DOHH2 (cell line): ENCODE measurements around the gene CEACAM21.

Source experiments
- H3F3A ChIP-seq: fragments of 200-600 bp; sonication (generic), shearing (Covaris generic); 2 replicates; pipeline ENCODE4 v1.6.0; 2016; ENCODE audit warnings: antibody characterized with exemption, mild to moderate bottlenecking; ENCODE audit not compliant: control insufficient read depth, insufficient read depth
- H3K27ac ChIP-seq: fragments of 200-600 bp; sonication (generic); 2 replicates; pipeline ENCODE4 v1.5.1; 2014; ENCODE audit warnings: low read depth, mild to moderate bottlenecking, low read length, moderate library complexity
- H3K27me3 ChIP-seq: fragments of 200-600 bp; sonication (generic); 2 replicates; pipeline ENCODE4 v1.6.1; 2014; ENCODE audit warnings: mild to moderate bottlenecking, low read length, mixed read lengths; ENCODE audit not compliant: control insufficient read depth
- H3K36me3 ChIP-seq: fragments of 200-600 bp; sonication (generic); 2 replicates; pipeline ENCODE4 v1.6.1; 2014; ENCODE audit warnings: mild to moderate bottlenecking, low read length, moderate library complexity, mixed read lengths; ENCODE audit not compliant: control insufficient read depth
- H3K4me1 ChIP-seq: fragments of 200-600 bp; sonication (generic); 2 replicates; pipeline ENCODE4 v1.6.1; 2014; ENCODE audit warnings: mild to moderate bottlenecking, low read length, mixed read lengths; ENCODE audit not compliant: control insufficient read depth
- H3K4me2 ChIP-seq: fragments of 200-600 bp; sonication (generic); 2 replicates; pipeline ENCODE4 v1.6.0; 2014; ENCODE audit warnings: mild to moderate bottlenecking, low read length, moderate library complexity
- H3K4me3 ChIP-seq: fragments of 200-600 bp; sonication (generic); 2 replicates; pipeline ENCODE4 v1.5.1; 2014; ENCODE audit warnings: mild to moderate bottlenecking, low read length, mixed read lengths
- H3K79me2 ChIP-seq: fragments of 200-600 bp; sonication (generic); 2 replicates; pipeline ENCODE4 v1.6.1; 2014; ENCODE audit warnings: mild to moderate bottlenecking, low read length, mixed read lengths; ENCODE audit not compliant: control insufficient read depth
- H3K9me2 ChIP-seq: fragments of 200-600 bp; sonication (generic); replicated peaks from 2 replicates; pipeline ENCODE4 v1.6.1; 2014; ENCODE audit warnings: mild to moderate bottlenecking, low read length, mixed read lengths; ENCODE audit not compliant: control insufficient read depth
- H3K9me3 ChIP-seq: fragments of 200-600 bp; sonication (generic); 2 replicates; pipeline ENCODE4 v1.6.1; 2014; ENCODE audit warnings: antibody characterized with exemption, low read length, mixed read lengths; ENCODE audit not compliant: control insufficient read depth, insufficient read depth
- H4K20me1 ChIP-seq: fragments of 200-600 bp; sonication (generic); 2 replicates; pipeline ENCODE4 v1.6.0; 2014; ENCODE audit warnings: low read depth, mild to moderate bottlenecking, antibody characterized with exemption, low read length, moderate library complexity; ENCODE audit not compliant: control insufficient read depth, insufficient read depth
- CTCF ChIP-seq: fragments of 200-600 bp; sonication (generic); IDR thresholded peaks from one replicate; pipeline ENCODE4 v1.5.1; 2014; ENCODE audit warnings: antibody characterized with exemption, mild to moderate bottlenecking, low read depth, low read length; ENCODE audit not compliant: poor library complexity, severe bottlenecking
- EZH2phosphoT487 ChIP-seq: fragments of 200-600 bp; sonication (generic); IDR thresholded peaks from 2 replicates; pipeline ENCODE4 v1.6.1; 2017; ENCODE audit warnings: borderline replicate concordance, mild to moderate bottlenecking, antibody characterized with exemption, low read length, moderate library complexity, mixed read lengths

Gene CEACAM21

GRCh38 chr19:41584931-41585330, 9.0 kb downstream of the CEACAM21 start:
- Histone ChIP-seq H3K4me3 (no peak overlapping the region), H3K4me2 (no peak overlapping the region), H3K9me3 (peaks cover 18% of the 10 kb centered on the region), H3F3A (no peaks in the 10 kb centered on the region), H3K79me2 (no peaks in the 10 kb centered on the region), H3K4me1 (no peaks in the 10 kb centered on the region), H3K9me2 (no peaks in the 10 kb centered on the region), H3K27me3 (no peaks in the 10 kb centered on the region), H4K20me1 (no peaks in the 10 kb centered on the region), H3K36me3 (no peaks in the 10 kb centered on the region), H3K27ac (no peak overlapping the region)
- TF ChIP-seq EZH2phosphoT487 (no peak), CTCF (no peak)

GRCh38 chr19:41586064-41586463, 10.1 kb downstream of the CEACAM21 start:
- no peaks in the 10 kb centered on the region for H3K9me2 ChIP-seq
- H3K4me3 ChIP-seq: no peak overlapping the region
- H3K27me3 ChIP-seq: no peaks in the 10 kb centered on the region
- TF ChIP-seq CTCF (no peak), EZH2phosphoT487 (no peak)
- no peaks in the 10 kb centered on the region for H3K36me3 ChIP-seq
- H4K20me1 ChIP-seq: no peaks in the 10 kb centered on the region
- H3K79me2 ChIP-seq: no peaks in the 10 kb centered on the region
- H3K4me1 ChIP-seq: no peaks in the 10 kb centered on the region
- no peak overlapping the region for H3K27ac ChIP-seq
- H3K4me2 ChIP-seq: no peak overlapping the region
- H3F3A ChIP-seq: no peaks in the 10 kb centered on the region
- H3K9me3 ChIP-seq: peaks cover 14% of the 10 kb centered on the region

- Histone ChIP-seq H3K4me3 (no peak overlapping the region), H3K27ac (no peak overlapping the region), H3K27me3 (no peaks in the 10 kb centered on the region), H3K4me2 (no peak overlapping the region), H3K36me3 (no peaks in the 10 kb centered on the region), H3F3A (no peaks in the 10 kb centered on the region), H3K9me3 (peaks cover 10% of the 10 kb centered on the region; the same call in 1 of the 2 replicates), H3K9me2 (no peaks in the 10 kb centered on the region), H3K79me2 (no peaks in the 10 kb centered on the region), H4K20me1 (no peaks in the 10 kb centered on the region), H3K4me1 (no peaks in the 10 kb centered on the region)
- TF ChIP-seq EZH2phosphoT487 (no peak), CTCF (no peak)
These were observed 11.3 kb downstream of the CEACAM21 start for GRCh38 chr19:41587101-41587837.
